DOHH2 (cell line): Measurements from ENCODE around the gene TSPAN17.

Experiments
- H3F3A ChIP-seq: fragments of 200-600 bp; sonication (generic), shearing (Covaris generic); 2 replicates; pipeline ENCODE4 v1.6.0; 2016; ENCODE audit warnings: antibody characterized with exemption, mild to moderate bottlenecking; ENCODE audit not compliant: control insufficient read depth, insufficient read depth
- H3K27ac ChIP-seq: fragments of 200-600 bp; sonication (generic); 2 replicates; pipeline ENCODE4 v1.5.1; 2014; ENCODE audit warnings: low read depth, mild to moderate bottlenecking, low read length, moderate library complexity
- H3K27me3 ChIP-seq: fragments of 200-600 bp; sonication (generic); 2 replicates; pipeline ENCODE4 v1.6.1; 2014; ENCODE audit warnings: mild to moderate bottlenecking, low read length, mixed read lengths; ENCODE audit not compliant: control insufficient read depth
- H3K36me3 ChIP-seq: fragments of 200-600 bp; sonication (generic); 2 replicates; pipeline ENCODE4 v1.6.1; 2014; ENCODE audit warnings: mild to moderate bottlenecking, low read length, moderate library complexity, mixed read lengths; ENCODE audit not compliant: control insufficient read depth
- H3K4me1 ChIP-seq: fragments of 200-600 bp; sonication (generic); 2 replicates; pipeline ENCODE4 v1.6.1; 2014; ENCODE audit warnings: mild to moderate bottlenecking, low read length, mixed read lengths; ENCODE audit not compliant: control insufficient read depth
- H3K4me2 ChIP-seq: fragments of 200-600 bp; sonication (generic); 2 replicates; pipeline ENCODE4 v1.6.0; 2014; ENCODE audit warnings: mild to moderate bottlenecking, low read length, moderate library complexity
- H3K4me3 ChIP-seq: fragments of 200-600 bp; sonication (generic); 2 replicates; pipeline ENCODE4 v1.5.1; 2014; ENCODE audit warnings: mild to moderate bottlenecking, low read length, mixed read lengths
- H3K79me2 ChIP-seq: fragments of 200-600 bp; sonication (generic); 2 replicates; pipeline ENCODE4 v1.6.1; 2014; ENCODE audit warnings: mild to moderate bottlenecking, low read length, mixed read lengths; ENCODE audit not compliant: control insufficient read depth
- H3K9me2 ChIP-seq: fragments of 200-600 bp; sonication (generic); replicated peaks from 2 replicates; pipeline ENCODE4 v1.6.1; 2014; ENCODE audit warnings: mild to moderate bottlenecking, low read length, mixed read lengths; ENCODE audit not compliant: control insufficient read depth
- H3K9me3 ChIP-seq: fragments of 200-600 bp; sonication (generic); 2 replicates; pipeline ENCODE4 v1.6.1; 2014; ENCODE audit warnings: antibody characterized with exemption, low read length, mixed read lengths; ENCODE audit not compliant: control insufficient read depth, insufficient read depth
- H4K20me1 ChIP-seq: fragments of 200-600 bp; sonication (generic); 2 replicates; pipeline ENCODE4 v1.6.0; 2014; ENCODE audit warnings: low read depth, mild to moderate bottlenecking, antibody characterized with exemption, low read length, moderate library complexity; ENCODE audit not compliant: control insufficient read depth, insufficient read depth
- EZH2phosphoT487 ChIP-seq: fragments of 200-600 bp; sonication (generic); IDR thresholded peaks from 2 replicates; pipeline ENCODE4 v1.6.1; 2017; ENCODE audit warnings: borderline replicate concordance, mild to moderate bottlenecking, antibody characterized with exemption, low read length, moderate library complexity, mixed read lengths
- TF ChIP-seq, protein P1 (sequence below): fragments of 200-600 bp; sonication (generic); IDR thresholded peaks from one replicate; pipeline ENCODE4 v1.5.1; 2014; ENCODE audit warnings: antibody characterized with exemption, mild to moderate bottlenecking, low read depth, low read length; ENCODE audit not compliant: poor library complexity, severe bottlenecking

The TSPAN17 gene

DNA sequence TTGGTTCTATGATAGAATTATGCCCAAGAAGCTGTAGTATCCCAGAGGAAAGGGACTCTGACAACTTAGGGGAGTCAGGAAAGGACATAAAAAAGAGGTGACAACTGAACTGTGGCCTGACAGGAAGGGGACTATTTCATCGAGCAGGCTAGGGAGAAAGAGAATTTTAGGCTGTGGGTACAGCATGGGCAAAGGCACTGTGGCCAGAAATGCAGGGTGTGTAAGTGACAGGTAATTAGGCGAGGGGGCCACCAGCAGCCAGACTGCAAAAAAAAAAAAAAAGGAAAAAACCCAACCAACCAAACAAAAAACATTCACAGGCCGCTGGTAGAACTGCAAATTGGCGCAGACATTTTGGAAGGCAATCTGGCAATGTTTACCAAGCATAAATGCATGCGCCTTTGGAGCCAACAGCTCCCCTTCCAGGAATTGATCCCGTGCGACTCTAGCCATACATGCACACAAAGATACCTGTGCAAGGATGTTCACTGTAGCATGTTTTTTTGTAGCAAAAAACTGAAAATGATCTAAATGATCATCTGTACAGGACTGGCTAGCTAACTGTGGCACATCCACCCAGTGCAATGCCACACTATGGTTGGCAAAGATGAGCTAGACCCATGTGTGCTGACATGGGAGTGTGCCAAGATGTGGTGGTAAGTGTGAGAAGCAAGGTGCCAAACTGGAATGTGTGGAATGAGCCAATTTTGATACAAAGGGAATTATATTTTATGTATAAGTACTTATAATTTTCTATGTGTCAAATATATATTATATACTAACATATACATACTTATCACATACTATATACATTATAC is 15.7 kb upstream of the TSPAN17 start:
- H3K36me3 ChIP-seq: no peaks in the 10 kb centered on the region
- peak overlapping the region; percentile 72 for H3K4me3 ChIP-seq
- TF ChIP-seq, protein P1, sequence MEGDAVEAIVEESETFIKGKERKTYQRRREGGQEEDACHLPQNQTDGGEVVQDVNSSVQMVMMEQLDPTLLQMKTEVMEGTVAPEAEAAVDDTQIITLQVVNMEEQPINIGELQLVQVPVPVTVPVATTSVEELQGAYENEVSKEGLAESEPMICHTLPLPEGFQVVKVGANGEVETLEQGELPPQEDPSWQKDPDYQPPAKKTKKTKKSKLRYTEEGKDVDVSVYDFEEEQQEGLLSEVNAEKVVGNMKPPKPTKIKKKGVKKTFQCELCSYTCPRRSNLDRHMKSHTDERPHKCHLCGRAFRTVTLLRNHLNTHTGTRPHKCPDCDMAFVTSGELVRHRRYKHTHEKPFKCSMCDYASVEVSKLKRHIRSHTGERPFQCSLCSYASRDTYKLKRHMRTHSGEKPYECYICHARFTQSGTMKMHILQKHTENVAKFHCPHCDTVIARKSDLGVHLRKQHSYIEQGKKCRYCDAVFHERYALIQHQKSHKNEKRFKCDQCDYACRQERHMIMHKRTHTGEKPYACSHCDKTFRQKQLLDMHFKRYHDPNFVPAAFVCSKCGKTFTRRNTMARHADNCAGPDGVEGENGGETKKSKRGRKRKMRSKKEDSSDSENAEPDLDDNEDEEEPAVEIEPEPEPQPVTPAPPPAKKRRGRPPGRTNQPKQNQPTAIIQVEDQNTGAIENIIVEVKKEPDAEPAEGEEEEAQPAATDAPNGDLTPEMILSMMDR: no peak
- no peak for TF ChIP-seq EZH2phosphoT487
- no peaks in the 10 kb centered on the region for H4K20me1 ChIP-seq
- H3K4me1 ChIP-seq: peaks cover 85% of the 10 kb centered on the region
- H3K27ac ChIP-seq: peak overlapping the region; percentile 36; the same call in 1 of the 2 replicates
- 0 out of 2 replicates have a peak, but pooled peaks cover 5% of the 10 kb centered on the region for H3F3A ChIP-seq
- H3K4me2 ChIP-seq: peak overlapping the region; percentile 75
- H3K27me3 ChIP-seq: peaks cover 8% of the 10 kb centered on the region
- H3K79me2 ChIP-seq: no peaks in the 10 kb centered on the region
- H3K9me3 ChIP-seq: no peaks in the 10 kb centered on the region
- no peaks in the 10 kb centered on the region for H3K9me2 ChIP-seq

DNA sequence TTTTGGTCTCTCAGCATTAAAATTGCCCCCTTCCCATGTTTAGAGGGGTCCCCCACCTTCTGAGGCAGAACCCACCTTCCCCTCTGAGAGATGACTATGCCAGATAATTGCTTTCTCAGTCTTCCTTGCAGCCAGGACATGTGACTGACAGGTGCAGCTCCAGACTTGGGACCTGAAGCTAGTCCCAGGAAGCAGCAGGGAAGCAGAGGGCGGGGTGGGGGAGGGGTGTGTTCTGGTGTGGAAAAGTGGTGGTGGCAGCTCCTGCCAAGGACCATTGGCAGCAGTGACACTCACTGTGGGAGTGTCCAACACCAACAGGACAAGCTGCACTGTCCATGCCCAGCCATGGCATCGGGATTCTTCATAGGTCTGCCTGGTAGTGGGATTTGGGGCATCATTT is 14.5 kb upstream of the TSPAN17 start:
- Histone ChIP-seq H3K27me3 (peaks cover 8% of the 10 kb centered on the region), H3K36me3 (no peaks in the 10 kb centered on the region), H3K9me2 (no peaks in the 10 kb centered on the region), H4K20me1 (no peaks in the 10 kb centered on the region), H3K4me3 (no peak overlapping the region; the same call in 1 of the 2 replicates), H3K79me2 (no peaks in the 10 kb centered on the region), H3K27ac (no peak overlapping the region), H3F3A (0 out of 2 replicates have a peak, but pooled peaks cover 5% of the 10 kb centered on the region), H3K4me2 (peak overlapping the region; percentile 88), H3K4me1 (peaks cover 74% of the 10 kb centered on the region), H3K9me3 (no peaks in the 10 kb centered on the region)
- TF ChIP-seq EZH2phosphoT487: no peak

DNA sequence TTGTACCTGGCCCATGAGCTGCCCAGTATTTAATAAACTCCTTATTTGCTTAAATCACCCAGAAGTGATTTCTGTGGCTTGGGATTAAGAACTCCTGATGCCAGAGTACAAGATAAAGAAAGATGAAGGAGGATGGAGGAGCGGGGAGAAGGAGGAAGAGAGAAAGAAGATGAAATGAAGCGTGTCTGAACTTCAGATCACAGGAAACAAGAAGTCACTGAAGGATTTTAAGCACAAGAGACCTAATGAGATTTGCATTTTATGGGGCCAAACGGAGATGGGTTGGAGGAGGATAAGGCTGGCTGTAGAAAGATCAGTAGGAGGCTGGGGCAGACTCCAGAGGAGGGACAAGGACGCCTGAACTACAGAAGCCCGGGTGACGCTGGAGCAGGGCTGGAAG is 13.7 kb upstream of the TSPAN17 start:
- TF ChIP-seq, protein P1: no peak
- no peak for TF ChIP-seq EZH2phosphoT487
- Histone ChIP-seq H3K36me3 (no peaks in the 10 kb centered on the region), H3K4me1 (peaks cover 65% of the 10 kb centered on the region), H3K4me3 (peak overlapping the region; percentile 72), H3K27me3 (peaks cover 8% of the 10 kb centered on the region), H3K9me3 (no peaks in the 10 kb centered on the region), H3K9me2 (no peaks in the 10 kb centered on the region), H3K27ac (peak overlapping the region; percentile 76), H3K4me2 (peak overlapping the region; percentile 88), H3K79me2 (no peaks in the 10 kb centered on the region), H4K20me1 (no peaks in the 10 kb centered on the region), H3F3A (0 out of 2 replicates have a peak, but pooled peaks cover 5% of the 10 kb centered on the region)

DNA sequence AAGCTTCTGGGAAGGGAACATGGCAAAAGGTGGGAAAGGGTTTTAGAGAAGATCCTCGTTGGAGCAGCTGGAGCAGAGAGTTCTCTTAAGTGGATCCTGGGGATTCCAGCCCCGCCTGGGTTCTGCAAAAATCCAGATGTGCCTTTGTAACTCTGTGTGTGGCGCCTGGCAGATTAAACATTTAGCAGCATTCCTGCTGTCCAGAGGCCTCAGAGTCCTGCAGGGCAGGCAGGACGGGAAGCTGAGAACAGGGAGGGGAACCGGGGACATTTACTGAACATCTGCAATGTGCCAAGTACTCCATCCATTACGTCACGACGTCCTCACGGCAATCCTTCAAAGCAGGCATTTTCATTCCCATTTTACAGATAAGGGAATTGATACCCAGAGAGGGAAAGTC is 10.9 kb upstream of the TSPAN17 start:
- no peak overlapping the region for H3K4me3 ChIP-seq

More for the DNA sequence above, 10.9 kb upstream of the TSPAN17 start:
- Histone ChIP-seq H3K9me2 (no peaks in the 10 kb centered on the region), H3K27me3 (no peaks in the 10 kb centered on the region), H3K4me2 (no peak overlapping the region), H3K79me2 (no peaks in the 10 kb centered on the region), H3K36me3 (no peaks in the 10 kb centered on the region), H3K9me3 (no peaks in the 10 kb centered on the region), H4K20me1 (no peaks in the 10 kb centered on the region), H3F3A (0 out of 2 replicates have a peak, but pooled peaks cover 5% of the 10 kb centered on the region), H3K4me1 (peaks cover 41% of the 10 kb centered on the region), H3K27ac (no peak overlapping the region)
- no peak for TF ChIP-seq EZH2phosphoT487
- TF ChIP-seq, protein P1: no peak
